Kasumi-1 (cell line): Measurements from ENCODE around the gene NMB.
"Not testable (repeated sequence)": the region's sequence is repeated elsewhere in the genome, so short reads cannot be mapped to it uniquely, and the experiment has no call there.

Source experiments
- DNase-seq, 2 experiments: peaks; one replicate each; lab custom pipeline; 2025; lab: John Stamatoyannopoulos, UW

NMB gene

DNA sequence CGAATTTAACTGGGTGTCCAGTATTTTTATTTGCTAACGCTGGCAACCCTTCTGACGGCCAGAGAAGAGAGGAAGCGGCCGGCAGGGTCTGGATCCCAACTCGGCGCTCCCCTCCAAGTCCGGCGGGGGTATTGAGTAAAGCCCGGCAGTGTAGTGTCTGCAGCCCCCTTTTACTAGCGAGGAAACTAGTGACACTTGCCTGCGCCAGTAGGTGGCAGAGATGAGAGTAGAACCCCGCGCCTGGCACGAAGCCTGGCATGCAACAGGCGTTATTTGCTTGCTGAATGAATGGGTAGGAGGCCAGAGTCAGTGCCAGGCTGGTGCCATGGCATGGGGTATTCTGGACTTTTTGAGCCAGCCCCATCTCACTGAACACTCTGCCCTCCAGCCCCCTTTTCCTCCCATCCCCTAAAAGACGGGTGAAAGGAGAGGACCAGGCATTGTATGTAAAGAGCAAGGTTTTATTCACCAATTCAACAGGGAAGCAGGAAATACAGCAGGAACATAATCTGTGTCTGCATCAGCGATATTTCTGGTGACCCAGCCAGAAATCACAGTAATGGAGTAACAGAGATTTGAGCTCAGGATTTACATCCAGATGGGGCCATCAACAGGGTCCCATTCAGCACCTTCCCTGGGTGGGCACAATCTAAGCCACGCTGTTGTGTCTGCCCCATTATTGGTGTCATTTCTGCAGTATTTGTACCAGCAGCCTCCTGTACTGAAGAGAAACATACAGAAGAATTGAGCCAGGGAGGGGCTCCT, 3.1 kb downstream of the NMB start:
- peak; percentile 88 to 94 for DNase-seq

DNA sequence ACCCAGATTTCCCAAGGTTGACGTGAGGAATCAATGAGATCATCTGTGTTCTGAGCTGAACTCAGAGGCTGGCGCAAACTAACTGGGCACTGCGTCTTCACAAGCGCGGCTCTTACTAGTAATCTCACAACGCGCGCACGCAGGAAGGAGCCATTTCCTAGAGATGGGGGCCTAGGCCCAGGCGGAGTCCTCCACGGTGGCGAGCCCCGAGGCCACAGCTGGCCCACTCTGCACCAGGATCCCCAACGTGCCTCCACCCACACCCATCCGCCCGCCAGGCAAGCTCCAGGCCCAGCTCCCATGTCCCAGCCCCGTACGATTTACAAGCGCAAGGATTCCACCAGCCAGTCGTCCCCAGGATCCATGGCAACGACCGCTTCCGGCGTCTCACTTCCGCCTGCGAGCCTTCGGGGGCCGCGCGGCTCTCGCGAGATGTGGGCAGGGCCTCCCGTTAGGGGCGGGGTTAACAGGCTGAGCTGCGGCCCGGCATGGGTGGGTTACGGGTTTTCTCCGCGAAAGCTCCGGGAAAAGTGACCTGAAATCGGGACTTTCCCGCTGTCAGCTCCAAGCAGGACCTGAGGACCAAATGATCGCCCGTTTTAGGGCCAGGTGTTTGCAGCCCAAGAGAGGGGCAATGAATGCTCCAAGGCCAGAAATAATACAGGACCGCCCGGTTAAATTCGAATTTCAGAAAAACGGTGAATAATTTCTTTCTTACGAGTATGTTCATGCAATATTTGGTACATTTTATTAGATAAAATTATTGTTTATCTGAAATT, 3.9 kb downstream of the NMB start, which contains the start of gene WDR73:
TSS of gene WDR73 (minus strand) at position 374 of the 779 bp plus-strand sequence. CDS start at position 365, 9 bp downstream.
- DNase-seq, result peak; percentile 86 to 90

DNA sequence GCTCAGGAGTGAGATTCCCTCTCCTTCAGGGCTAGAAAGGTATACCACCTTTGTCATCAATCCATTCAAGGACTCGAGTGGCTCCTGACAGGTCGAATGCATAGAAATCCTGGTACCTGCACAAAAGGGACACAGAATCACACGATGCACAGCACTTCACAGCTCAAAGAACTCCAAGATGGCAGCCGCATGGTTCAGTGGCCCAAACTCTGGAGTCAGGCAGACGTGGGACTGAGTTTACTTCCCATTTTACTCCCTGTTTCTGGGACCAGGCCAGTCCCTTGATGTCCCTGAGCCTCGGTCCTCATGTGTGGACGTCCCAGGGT, 4.5 kb downstream of the NMB start:
- DNase-seq, result no peak

DNA sequence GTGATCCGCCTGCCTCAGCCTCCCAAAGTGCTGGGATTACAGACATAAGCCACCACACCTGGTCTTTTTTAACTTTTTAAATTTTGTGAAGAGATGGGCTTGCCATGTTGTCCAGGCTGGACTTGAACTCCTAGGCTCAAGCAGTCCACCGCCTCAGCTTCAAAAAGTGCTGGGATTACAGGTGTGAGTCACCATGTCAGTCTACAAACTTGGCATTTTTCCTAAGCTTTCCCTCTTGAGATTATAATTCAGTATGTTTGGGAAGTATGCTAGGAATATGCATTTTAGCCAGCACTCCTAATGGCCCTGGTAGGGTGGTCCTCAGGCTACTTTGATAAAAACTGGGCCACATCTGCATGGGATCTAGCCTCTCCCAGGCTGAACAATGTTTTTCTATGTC, 8.3 kb downstream of the NMB start:
- no peak for DNase-seq

DNA sequence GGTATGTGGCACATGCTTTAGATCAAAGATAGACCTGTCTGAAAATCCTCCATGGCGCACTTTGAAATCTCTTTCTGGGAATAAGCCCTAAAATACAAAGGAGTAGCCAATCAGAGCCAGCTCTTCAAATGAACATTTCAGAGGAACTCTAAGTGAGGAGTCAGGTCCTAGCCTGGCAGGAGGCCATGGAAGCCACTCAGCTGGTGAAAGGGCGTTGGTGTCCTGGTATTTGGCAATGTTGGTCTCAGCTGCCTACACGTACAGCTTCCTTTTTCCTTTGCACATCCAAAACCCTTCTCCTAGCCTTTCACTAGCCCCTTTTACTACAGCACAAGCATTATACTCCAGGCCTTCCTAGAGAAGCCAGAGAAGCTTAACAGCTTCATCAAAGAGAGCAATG, 9.5 kb downstream of the NMB start:
- DNase-seq, result no peak

DNA sequence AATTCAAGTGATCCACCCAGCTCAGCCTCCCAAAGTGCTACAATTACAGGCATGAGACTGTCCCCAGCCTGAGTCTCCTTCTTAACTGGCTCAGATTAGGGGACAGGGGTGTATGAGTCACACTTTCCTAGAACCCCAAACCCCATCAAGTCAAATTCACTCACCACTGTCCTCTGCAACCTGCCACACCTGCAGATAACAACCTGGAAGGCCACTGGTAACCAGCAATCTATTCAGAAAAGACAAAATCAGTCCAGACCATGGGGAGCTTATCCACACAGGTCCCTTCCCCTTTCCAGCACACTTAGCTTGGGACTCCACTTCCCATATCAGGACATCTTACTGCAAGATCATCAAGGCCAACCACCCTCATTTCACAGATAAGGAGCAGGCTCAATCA, 10.3 kb downstream of the NMB start:
- no peak for DNase-seq

DNA sequence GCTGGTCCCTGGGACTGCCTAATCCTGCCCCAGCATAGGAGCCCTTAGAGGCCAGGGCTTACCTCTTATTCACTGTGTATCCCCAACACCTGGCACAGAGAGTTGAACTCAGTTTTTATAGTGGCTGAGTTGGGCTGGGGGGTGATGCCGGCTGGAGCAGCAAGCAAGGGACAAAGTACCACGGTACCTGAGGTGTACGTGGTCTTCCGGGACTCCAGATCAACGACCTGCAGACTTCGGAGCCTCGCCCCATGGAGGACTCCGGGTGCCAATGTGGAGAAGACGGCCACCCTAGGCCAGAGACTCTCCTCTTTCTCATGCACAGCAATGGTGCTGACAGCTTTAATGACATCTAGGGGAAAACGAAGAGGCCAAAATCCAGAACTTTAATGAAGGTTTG, 12.0 kb downstream of the NMB start:
- DNase-seq, result no peak

DNA sequence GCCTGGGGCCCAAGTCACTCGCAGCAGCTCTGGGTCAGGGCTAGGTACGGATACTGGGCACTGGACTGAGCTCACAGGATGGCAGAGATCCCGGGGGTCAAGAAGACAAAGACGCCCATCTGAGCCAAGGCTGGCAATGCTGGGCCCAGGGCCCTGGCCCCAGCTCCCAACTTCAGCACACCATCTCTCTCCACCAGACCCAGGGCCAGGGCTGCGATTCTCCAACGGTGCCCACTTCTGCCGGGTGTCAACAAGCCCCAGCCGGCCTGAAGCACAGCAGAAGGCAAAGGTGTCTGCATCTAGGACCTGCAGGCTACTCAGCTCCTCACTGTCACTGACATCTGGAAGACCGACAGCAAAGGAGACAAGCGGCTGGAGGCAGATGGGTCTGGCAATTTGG, 12.5 kb downstream of the NMB start:
- DNase-seq, result no peak

DNA sequence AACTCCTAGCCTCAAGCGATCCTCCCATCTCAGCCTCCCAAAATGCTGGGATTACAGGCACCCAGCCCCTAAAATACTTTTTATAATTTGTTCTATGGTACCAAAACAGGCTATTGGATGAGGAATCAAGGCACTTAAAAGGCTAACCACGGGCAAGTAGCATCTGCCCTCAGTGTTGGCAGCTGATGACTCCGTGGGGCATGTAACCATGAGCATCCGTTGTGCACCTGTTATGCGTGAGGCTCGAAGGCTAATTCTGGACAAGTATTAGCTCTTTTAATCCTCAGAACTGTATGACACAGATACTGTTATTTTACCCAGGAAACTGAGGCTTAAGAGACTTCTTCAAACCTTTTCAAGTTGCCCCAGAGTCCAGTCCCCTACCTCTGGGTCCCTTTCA, 14.2 kb downstream of the NMB start:
- DNase-seq, result no peak

DNA sequence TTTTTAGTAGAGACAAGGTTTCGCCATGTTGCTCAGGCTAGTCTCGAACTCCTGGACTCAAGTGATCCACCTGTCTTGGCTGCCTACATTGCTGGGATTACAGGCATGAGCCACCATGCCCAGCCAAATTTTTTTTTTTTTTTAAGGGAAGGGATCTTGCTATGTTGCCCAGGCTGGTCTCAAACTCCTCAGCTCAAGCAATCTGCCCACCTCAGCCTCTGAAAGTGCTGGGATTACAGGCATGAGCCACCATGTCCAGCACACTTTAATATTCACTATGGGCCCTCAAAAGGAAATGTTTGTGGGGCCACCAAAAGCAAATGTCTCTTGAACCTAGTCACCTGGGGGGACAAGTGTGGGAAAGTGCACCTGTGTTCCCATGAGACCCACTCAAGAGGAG, 15.4 kb downstream of the NMB start:
- not testable (repeated sequence) for DNase-seq

DNA sequence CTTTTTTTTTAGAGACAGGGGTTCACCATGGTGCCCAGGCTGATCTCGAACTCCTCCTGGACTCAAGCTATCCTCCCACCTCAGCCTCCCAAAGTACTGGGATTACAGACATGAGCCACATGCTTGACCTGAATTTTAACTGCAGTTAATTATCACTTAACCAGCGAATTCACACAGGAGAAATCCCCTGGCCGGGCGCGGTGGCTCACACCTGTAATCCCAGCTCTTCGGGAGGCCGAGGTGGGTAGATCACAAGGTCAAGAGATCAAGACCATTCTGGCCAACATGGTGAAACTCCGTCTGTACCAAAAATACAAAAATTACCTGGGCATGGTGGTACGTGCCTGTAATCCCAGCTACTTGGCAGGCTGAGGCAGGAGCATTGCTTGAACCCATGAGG, 16.1 kb downstream of the NMB start:
- DNase-seq, result not testable (repeated sequence)

DNA sequence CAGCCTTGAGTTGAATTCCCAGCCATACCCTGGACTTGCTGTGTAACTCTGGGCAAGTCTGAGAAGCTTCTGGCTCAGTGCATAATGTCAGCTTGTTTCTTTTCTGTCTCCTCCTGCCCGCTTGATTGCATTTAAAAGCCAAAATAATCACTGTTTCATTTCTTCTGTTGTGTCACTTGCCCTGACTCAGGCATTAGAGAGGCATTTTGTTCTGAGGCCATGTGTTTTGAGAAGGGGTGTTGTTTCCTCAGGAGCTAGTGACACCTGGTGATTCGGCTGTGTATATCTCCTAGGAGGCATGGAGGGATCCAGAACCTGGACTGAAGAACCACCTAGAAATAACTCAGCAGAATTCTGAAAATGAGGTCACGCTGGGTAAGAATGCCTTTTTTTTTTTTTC, 19.9 kb downstream of the NMB start:
- peak in 1 of 2 experiments; percentile 14 for DNase-seq

DNA sequence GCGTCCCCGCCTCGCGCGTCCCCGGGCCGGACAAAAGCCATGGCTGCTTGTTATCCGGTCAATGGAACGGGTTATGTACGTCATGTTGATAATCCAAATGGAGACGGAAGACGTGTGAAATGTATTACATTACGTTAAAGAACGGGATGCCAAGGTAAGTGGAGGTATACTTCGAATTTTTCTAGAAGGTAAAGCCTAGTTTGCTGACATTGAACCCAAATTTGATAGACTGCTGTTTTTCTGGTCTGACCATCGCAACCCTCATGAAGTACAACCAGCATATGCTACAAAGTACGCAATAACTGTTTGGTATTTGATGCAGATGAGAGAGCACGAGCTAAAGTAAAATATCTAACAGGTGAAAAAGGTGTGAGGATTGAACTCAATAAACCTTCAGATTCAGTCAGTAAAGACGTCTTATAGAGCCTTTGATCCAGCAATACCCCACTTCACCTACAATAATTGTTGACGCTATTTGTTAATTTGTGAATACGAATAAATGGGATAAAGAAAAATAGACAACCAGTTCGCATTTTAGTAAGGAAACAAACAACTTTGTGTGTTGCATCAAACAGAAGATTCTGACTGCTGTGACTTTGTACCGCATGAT, 23.7 kb downstream of the NMB start:
- DNase-seq, result no peak

DNA sequence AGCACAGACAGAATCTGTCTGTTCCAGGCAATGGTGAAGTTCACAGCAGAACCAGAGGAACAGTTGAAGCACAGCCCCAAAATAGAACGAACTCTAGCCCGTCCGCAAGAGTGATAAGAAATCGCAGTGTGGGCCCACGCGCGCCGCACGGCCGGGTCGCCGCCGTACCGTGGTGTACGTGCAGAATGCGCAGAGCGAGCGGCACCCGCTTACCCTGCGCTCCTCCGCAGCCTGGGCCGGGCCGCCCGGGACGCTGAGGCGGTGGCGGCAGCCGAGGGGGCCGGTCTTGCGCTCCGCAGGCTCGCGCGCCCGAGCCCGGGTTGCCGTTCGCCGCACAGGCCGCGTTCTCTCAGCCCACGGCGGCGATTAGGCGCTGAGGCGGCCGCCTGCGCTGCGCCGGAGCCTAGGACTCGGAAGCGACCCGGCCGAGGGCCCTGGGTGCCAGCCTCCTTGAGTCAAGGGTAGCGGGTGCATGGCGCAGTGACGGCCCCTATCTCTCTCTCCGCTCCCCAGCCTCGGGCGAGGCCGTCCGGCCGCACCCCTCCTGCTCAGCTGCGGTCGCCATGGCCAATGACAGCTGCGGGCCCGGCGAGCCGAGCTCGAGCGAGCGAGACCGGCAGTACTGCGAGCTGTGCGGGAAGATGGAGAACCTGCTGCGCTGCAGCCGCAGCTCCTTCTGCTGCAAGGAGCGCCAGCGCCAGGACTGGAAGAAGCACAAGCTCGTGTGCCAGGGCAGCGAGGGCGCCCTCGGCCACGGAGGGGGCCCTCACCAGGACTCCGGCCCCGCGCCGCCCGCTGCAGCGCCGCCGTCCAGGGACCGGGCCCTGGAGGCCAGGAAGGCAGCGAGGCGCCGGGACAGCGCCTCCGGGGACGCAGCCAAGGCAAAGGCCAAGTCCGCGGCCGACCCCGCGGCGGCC, 24.4 kb downstream of the NMB start:
- DNase-seq, result peak; percentile 32 to 53

DNA sequence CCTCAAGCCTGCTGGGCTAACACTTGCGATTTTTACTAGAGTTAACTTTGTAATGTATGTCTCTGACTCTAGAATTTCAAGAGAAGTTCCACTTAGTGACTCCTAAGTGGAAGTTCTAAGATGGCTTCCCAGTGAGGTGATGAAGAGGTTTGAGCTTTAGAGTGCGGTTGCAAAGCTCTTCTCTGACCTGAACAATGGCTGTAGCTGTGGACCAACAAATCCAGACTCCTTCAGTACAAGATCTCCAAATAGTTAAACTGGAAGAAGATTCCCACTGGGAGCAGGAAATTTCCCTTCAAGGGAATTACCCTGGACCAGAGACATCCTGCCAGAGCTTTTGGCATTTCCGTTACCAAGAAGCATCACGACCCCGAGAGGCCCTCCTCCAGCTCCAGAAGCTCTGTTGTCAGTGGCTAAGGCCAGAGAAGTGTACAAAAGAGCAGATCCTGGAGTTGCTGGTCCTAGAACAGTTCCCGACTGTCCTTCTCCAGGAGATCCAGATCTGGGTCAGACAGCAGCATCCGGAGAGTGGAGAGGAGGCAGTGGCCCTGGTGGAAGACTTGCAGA, 26.2 kb downstream of the NMB start:
- no peak for DNase-seq

DNA sequence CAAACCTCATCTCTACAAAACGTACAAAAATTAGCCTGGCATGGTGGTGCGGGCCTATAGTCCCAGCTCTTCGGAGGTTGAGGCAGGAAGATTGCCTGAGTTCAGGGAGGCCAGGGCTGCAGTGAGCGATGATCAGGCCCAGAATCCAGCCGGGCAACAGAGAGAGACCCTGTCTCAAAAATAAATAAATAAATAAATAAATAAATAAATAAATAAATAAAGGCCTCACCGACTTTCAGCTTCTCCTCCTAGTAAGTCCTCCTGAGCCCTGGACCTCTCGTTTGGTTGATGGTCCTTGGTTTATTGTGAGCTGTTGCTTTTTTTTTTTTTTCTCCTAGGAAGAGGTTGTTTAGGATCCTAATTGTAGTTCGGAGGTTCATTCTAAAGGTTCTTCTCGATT, 29.0 kb downstream of the NMB start:
- DNase-seq, result no peak

DNA sequence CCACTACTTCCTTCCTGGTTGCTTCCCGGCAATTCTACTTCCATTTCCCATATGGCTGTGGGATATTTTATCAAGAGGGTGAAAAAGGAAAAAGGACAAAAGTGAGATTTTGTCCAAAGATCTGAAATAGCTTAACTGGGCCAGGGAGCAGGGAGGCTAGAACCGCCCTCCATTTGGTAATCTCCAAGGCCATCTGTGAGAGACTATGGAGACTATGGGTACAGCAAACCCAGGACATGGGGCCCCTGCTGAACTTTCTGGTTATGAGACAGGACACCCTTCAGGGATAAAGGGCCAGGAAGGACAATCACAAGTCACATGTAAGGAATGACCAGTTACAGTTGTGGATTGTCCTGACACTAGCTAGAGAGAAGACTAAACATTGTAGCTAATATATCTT, 32.9 kb downstream of the NMB start:
- DNase-seq, result no peak

DNA sequence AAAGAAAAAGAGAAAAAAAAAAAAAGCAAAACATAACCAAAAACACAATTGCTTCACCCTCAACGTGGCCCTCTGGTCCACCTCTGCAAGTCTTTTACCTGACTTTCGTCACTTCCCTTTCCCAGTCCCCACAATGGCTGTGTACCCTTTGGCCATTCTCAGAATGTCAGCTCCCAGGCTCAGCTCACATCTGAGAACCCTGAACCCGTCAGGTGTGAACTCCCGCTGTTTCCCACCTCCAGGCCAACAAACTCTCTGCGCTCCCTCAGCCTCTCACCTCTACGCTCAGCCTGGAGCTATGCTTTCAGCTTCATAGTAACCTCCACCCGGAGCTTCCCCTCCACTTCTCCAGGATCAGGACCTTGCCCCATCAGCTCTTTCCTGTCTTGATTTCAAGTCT, 33.6 kb downstream of the NMB start:
- no peak for DNase-seq

DNA sequence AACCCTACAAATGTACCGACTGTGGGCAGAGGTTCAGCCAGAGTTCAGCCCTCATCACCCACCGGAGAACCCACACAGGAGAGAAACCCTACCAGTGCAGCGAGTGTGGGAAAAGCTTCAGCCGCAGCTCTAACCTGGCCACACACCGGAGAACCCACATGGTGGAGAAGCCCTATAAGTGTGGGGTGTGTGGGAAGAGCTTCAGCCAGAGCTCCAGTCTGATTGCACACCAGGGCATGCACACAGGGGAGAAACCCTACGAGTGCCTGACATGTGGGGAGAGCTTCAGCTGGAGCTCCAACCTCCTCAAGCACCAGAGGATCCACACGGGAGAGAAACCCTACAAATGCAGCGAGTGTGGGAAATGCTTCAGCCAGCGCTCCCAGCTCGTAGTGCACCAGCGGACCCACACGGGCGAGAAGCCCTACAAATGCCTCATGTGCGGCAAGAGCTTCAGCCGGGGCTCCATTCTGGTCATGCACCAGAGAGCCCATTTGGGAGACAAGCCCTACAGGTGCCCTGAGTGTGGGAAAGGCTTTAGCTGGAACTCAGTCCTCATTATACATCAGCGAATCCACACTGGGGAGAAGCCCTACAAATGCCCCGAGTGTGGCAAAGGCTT, 36.5 kb downstream of the NMB start:
- no peak for DNase-seq

DNA sequence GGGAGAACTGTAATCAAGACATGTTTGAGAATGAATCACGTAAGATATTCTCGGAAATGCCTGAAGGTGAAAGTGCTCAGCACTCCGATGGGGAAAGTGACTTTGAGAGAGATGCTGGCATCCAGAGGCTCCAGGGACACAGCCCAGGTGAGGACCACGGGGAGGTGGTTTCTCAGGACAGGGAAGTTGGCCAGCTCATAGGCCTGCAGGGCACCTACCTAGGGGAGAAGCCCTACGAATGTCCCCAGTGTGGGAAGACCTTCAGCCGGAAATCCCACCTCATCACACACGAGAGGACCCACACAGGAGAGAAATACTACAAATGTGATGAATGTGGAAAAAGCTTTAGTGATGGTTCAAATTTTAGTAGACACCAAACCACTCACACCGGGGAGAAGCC, 37.4 kb downstream of the NMB start:
- no peak for DNase-seq

DNA sequence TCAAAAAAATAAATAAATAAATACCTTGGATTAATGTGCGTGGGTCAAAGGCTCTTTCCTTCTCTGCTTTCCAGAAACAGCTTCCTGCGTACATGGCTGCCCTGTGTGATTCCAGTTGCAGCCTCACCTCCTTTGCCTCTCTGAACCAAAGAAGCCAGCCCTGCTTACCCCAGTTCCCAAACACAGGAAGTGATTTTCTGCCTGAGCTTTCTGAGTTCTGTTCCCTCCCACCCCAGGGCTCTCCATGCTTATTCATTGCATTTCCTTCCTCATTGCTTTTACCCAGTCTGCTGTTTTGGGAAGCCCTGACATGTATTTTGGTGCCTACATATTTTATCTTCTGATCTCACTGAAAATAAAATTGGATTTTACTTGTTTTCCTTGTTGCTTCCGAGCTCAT, 41.8 kb downstream of the NMB start:
- peak; percentile 84 to 86 for DNase-seq
